SK-N-SH (cell line): ENCODE data around the gene ZYG11B. TPM values are rescaled to one million over a fixed set of nuclear protein-coding genes. Genes with fewer than 3 reads are reported as not detected.

Experiments
- CTCF ChIA-PET: fragments of 300-600, 350-600 bp; formaldehyde crosslinking; extraction: SDS; loops from one replicate; lab custom pipeline; 2021; lab: Yijun Ruan, JAX
- POLR2A ChIA-PET: fragments of 350-600 bp; sonication (Branson Sonifier 250); formaldehyde crosslinking; extraction: SDS; loops from one replicate; lab custom pipeline; 2020; ENCODE audit warnings: antibody characterized with exemption, inconsistent platforms; lab: Yijun Ruan, JAX
- DNase-seq: peaks from one replicate; pipeline ENCODE4 v3.0.0; 2012
- H2AFZ ChIP-seq: fragments of 200-600 bp; sonication (generic); 2 replicates; pipeline ENCODE4 v1.8.1; 2016; ENCODE audit warnings: antibody characterized with exemption, mild to moderate bottlenecking, low read depth
- H3F3A ChIP-seq: fragments of 200-600 bp; sonication (generic); replicated peaks from 2 replicates; pipeline ENCODE3; 2016; ENCODE audit warnings: antibody characterized with exemption, mild to moderate bottlenecking; ENCODE audit not compliant: insufficient read depth
- H3K27ac ChIP-seq, 2 experiments: fragments of 200-500 bp in 1 of 2; fragments of 200-600 bp in 1 of 2; sonication (Bioruptor generic) in 1 of 2; sonication (generic), shearing (Covaris generic) in 1 of 2; 2 replicates each; pipeline versions ENCODE4 v1.5.1 to v1.6.1; 2014 to 2016; ENCODE audit warnings: low read depth in 2 of 2, inconsistent platforms in 1 of 2, low read length in 1 of 2, mild to moderate bottlenecking in 1 of 2, mixed read lengths in 1 of 2
- H3K27me3 ChIP-seq: fragments of 200-600 bp; sonication (generic), shearing (Covaris generic); 2 replicates; pipeline ENCODE4 v1.6.1; 2016; ENCODE audit warnings: mixed run types; ENCODE audit not compliant: insufficient read depth
- H3K36me3 ChIP-seq, 2 experiments: fragments of 200-500 bp in 1 of 2; fragments of 200-600 bp in 1 of 2; sonication (Bioruptor generic) in 1 of 2; sonication (generic) in 1 of 2; replicated peaks in 1 of 2; 2 replicates each; pipeline versions ENCODE3 to v1.5.1; 2014 to 2016; ENCODE audit warnings: low read length in 1 of 2, mild to moderate bottlenecking in 1 of 2; ENCODE audit not compliant: insufficient read depth in 2 of 2, control insufficient read depth in 1 of 2
- H3K4me1 ChIP-seq, 2 experiments: fragments of 200-500 bp in 1 of 2; fragments of 200-600 bp in 1 of 2; sonication (Bioruptor generic) in 1 of 2; sonication (generic), shearing (Covaris generic) in 1 of 2; 2 replicates each; pipeline versions ENCODE4 v1.5.1 to v1.6.1; 2014 to 2016; ENCODE audit warnings: low read depth in 1 of 2, low read length in 1 of 2, mixed run types in 1 of 2; ENCODE audit not compliant: insufficient read depth in 2 of 2, control insufficient read depth in 1 of 2
- H3K4me2 ChIP-seq: fragments of 200-600 bp; sonication (generic), shearing (Covaris generic); 2 replicates; pipeline ENCODE4 v1.6.1; 2017; ENCODE audit warnings: mixed run types
- H3K4me3 ChIP-seq, 2 experiments: fragments of 200-500 bp in 1 of 2; fragments of 200-600 bp in 1 of 2; sonication (Bioruptor generic) in 1 of 2; sonication (generic), shearing (Covaris generic) in 1 of 2; 2 replicates each; pipeline versions ENCODE4 v1.5.1 to v1.8.1; 2014 to 2016; ENCODE audit warnings: low read depth in 2 of 2, inconsistent platforms in 1 of 2, low read length in 1 of 2, mild to moderate bottlenecking in 1 of 2, mixed read lengths in 1 of 2, moderate library complexity in 1 of 2
- H3K79me2 ChIP-seq: fragments of 200-600 bp; sonication (generic); 2 replicates; pipeline ENCODE4 v1.8.1; 2017; ENCODE audit warnings: mild to moderate bottlenecking; ENCODE audit not compliant: insufficient read depth
- H3K9ac ChIP-seq: fragments of 200-600 bp; sonication (generic); 2 replicates; pipeline ENCODE4 v1.6.1; 2017; ENCODE audit warnings: mixed run types
- H3K9me2 ChIP-seq: fragments of 200-600 bp; sonication (generic); 2 replicates; pipeline ENCODE4 v1.6.1; 2017; ENCODE audit warnings: mixed run types
- H3K9me3 ChIP-seq: fragments of 200-600 bp; sonication (generic); 2 replicates; pipeline ENCODE4 v1.6.1; 2017; ENCODE audit warnings: mixed run types, mild to moderate bottlenecking, moderate library complexity
- H4K20me1 ChIP-seq: fragments of 200-600 bp; sonication (generic); 2 replicates; pipeline ENCODE4 v1.6.1; 2017; ENCODE audit warnings: mild to moderate bottlenecking, mixed run types; ENCODE audit not compliant: insufficient read depth
- CHD2 ChIP-seq: fragments of 150-350 bp; IDR thresholded peaks from 2 replicates; pipeline ENCODE4 v1.6.1; 2018; ENCODE audit warnings: low read length; ENCODE audit not compliant: partially characterized antibody
- ELF1 ChIP-seq: IDR thresholded peaks from 2 replicates; pipeline ENCODE4 v1.4.0; 2012
- FOSL2 ChIP-seq: IDR thresholded peaks from 2 replicates; pipeline ENCODE4 v1.4.0; 2012; ENCODE audit warnings: low read depth, mild to moderate bottlenecking, moderate library complexity, borderline replicate concordance
- FOXJ3 ChIP-seq: sonication (generic); formaldehyde crosslinking; IDR thresholded peaks from 2 replicates; pipeline ENCODE4 v1.5.1; 2020; ENCODE audit warnings: mild to moderate bottlenecking, missing genetic modification reagents
- FOXM1 ChIP-seq: IDR thresholded peaks from 2 replicates; pipeline ENCODE4 v1.4.0; 2012; ENCODE audit warnings: low read depth, mild to moderate bottlenecking
- IRF3 ChIP-seq: fragments of 150-350 bp; IDR thresholded peaks from 2 replicates; pipeline ENCODE4 v1.6.1; 2016; ENCODE audit warnings: mild to moderate bottlenecking, low read depth, low read length
- MAX ChIP-seq: IDR thresholded peaks from 2 replicates; pipeline ENCODE4 v1.4.0; 2012; ENCODE audit warnings: low read depth
- MXI1 ChIP-seq: IDR thresholded peaks from 2 replicates; pipeline ENCODE4 v1.6.1; 2012; ENCODE audit warnings: mild to moderate bottlenecking, low read depth, low read length, improper control_type of control experiment
- NFIC ChIP-seq: IDR thresholded peaks from 2 replicates; pipeline ENCODE4 v1.4.0; 2012; ENCODE audit warnings: borderline replicate concordance
- NRF1 ChIP-seq: IDR thresholded peaks from 2 replicates; pipeline ENCODE4 v1.6.1; 2012; ENCODE audit warnings: low read depth, mild to moderate bottlenecking, low read length
- POLR2AphosphoS5 ChIP-seq: IDR thresholded peaks from 2 replicates; pipeline ENCODE4 v1.6.1; 2012; ENCODE audit warnings: low read depth, low read length
- REST ChIP-seq: IDR thresholded peaks from 2 replicates; pipeline ENCODE4 v1.6.1; 2012; ENCODE audit warnings: mild to moderate bottlenecking, low read depth, low read length, moderate library complexity
- RFX5 ChIP-seq: IDR thresholded peaks from 2 replicates; pipeline ENCODE4 v1.6.1; 2012; ENCODE audit warnings: mild to moderate bottlenecking, improper control_type of control experiment, low read length
- RXRA ChIP-seq: IDR thresholded peaks from 2 replicates; pipeline ENCODE4 v1.4.0; 2012; ENCODE audit warnings: low read depth, mild to moderate bottlenecking, borderline replicate concordance
- SIN3A ChIP-seq: IDR thresholded peaks from 2 replicates; pipeline ENCODE4 v1.6.1; 2012; ENCODE audit warnings: low read depth, mild to moderate bottlenecking, low read length, moderate library complexity, borderline replicate concordance
- SMC3 ChIP-seq: IDR thresholded peaks from 2 replicates; pipeline ENCODE4 v1.6.1; 2012; ENCODE audit warnings: low read depth, low read length, improper control_type of control experiment
- TAF1 ChIP-seq: IDR thresholded peaks from 2 replicates; pipeline ENCODE4 v1.6.1; 2012; ENCODE audit warnings: low read depth, mild to moderate bottlenecking, low read length, moderate library complexity, borderline replicate concordance
- TCF12 ChIP-seq: IDR thresholded peaks from 2 replicates; pipeline ENCODE4 v1.4.0; 2012
- USF1 ChIP-seq: IDR thresholded peaks from 2 replicates; pipeline ENCODE4 v1.4.0; 2012; ENCODE audit warnings: low read depth, borderline replicate concordance
- ZBTB33 ChIP-seq: IDR thresholded peaks from 2 replicates; pipeline ENCODE4 v1.4.0; 2012; ENCODE audit warnings: low read depth, borderline replicate concordance
- WGBS: methylation state at CpG from one replicate; pipeline ENCODE4 v1.1.6; 2017; ENCODE audit warnings: low lambda C conversion rate; 5-methylcytosine and 5-hydroxymethylcytosine counted together
- polyA plus RNA-seq, 3 experiments: library from polyadenylated mRNA; depleted of rRNA; stranded (reverse); fragments of >200 nt; gene quantifications; 2 replicates each; pipeline ENCODE4 v1.2.3, GENCODE V29; 2012

Gene ZYG11B
- polyA plus RNA-seq, 1 of the 3 experiments (the other 2 are of a cell fraction), result 5.8 TPM

GRCh38 chr1:52738893-52739292, 12.6 kb downstream of the ZYG11B start:
- CTCF ChIA-PET, result no interaction called here
- no peaks in the 10 kb centered on the region for H3K36me3 ChIP-seq
- H3K9me2 ChIP-seq, result no peaks in the 10 kb centered on the region
- H3K27ac ChIP-seq, result no peak overlapping the region
- H3K4me2 ChIP-seq, result no peak overlapping the region
- no peaks in the 10 kb centered on the region for H3K9me3 ChIP-seq
- POLR2A ChIA-PET, result interaction anchor here (0.6 kb wide), 1 partner anchor 273 kb away, joined by 3 read pairs; no protein-coding TSS in a partner anchor
- H3K9ac ChIP-seq, result no peak overlapping the region
- no peaks in the 10 kb centered on the region for H3F3A ChIP-seq
- H3K79me2 ChIP-seq, result peaks cover 82% of the 10 kb centered on the region
- WGBS, result 96% methylated on average over 10 of the region's 10 CpGs
- H3K4me1 ChIP-seq, result no peaks in the 10 kb centered on the region
- H3K27me3 ChIP-seq, result no peaks in the 10 kb centered on the region
- H4K20me1 ChIP-seq, result peaks cover 14% of the 10 kb centered on the region; the same call in 1 of the 2 replicates
- no peak for DNase-seq
- TF ChIP-seq SIN3A, result no peak
- TF ChIP-seq TCF12, result no peak
- TF ChIP-seq REST, result no peak
- TF ChIP-seq SMC3, result no peak
- TF ChIP-seq NFIC, result no peak
- no peak for TF ChIP-seq FOXJ3 (CRISPR knock-in tag)
- no peak for TF ChIP-seq MXI1
- no peak for TF ChIP-seq FOXM1
- no peak for TF ChIP-seq ELF1
- no peak for TF ChIP-seq RFX5
- no peak for TF ChIP-seq CHD2
- TF ChIP-seq MAX, result no peak
- TF ChIP-seq NRF1, result no peak
- TF ChIP-seq POLR2AphosphoS5, result no peak
- no peak overlapping the region for H2AFZ ChIP-seq
- no peak overlapping the region for H3K4me3 ChIP-seq

GRCh38 chr1:52739699-52740467, 13.6 kb downstream of the ZYG11B start:
- H3K9me2 ChIP-seq, result no peaks in the 10 kb centered on the region
- POLR2A ChIA-PET, result no interaction called here
- DNase-seq, result no peak
- WGBS, result 92% methylated on average over 4 of the region's 4 CpGs
- no peak overlapping the region for H3K9ac ChIP-seq
- no peak overlapping the region for H3K4me2 ChIP-seq
- H3K79me2 ChIP-seq, result peaks cover 82% of the 10 kb centered on the region
- H3K4me1 ChIP-seq, result no peaks in the 10 kb centered on the region
- no peak overlapping the region for H3K4me3 ChIP-seq
- CTCF ChIA-PET, result interaction anchor here (1.0 kb wide), 1 partner anchor 9 kb away, joined by 3 read pairs; no protein-coding TSS in a partner anchor
- no peaks in the 10 kb centered on the region for H3K9me3 ChIP-seq
- H3K27ac ChIP-seq, result no peak overlapping the region
- H3F3A ChIP-seq, result no peaks in the 10 kb centered on the region
- TF ChIP-seq TAF1, result no peak
- no peak for TF ChIP-seq ZBTB33
- no peak for TF ChIP-seq IRF3
- no peak for TF ChIP-seq FOSL2
- no peak for TF ChIP-seq RXRA
- no peak for TF ChIP-seq MXI1
- TF ChIP-seq MAX, result no peak
- no peak for TF ChIP-seq USF1
- H2AFZ ChIP-seq, result no peak overlapping the region
- peaks cover 14% of the 10 kb centered on the region; the same call in 1 of the 2 replicates for H4K20me1 ChIP-seq
- H3K36me3 ChIP-seq, result no peaks in the 10 kb centered on the region
- H3K27me3 ChIP-seq, result no peaks in the 10 kb centered on the region
